Tibial nerve (tissue), 4 donors: ENCODE results near the gene WDR27.
"Not testable (repeated sequence)": the region's sequence is repeated elsewhere in the genome, so short reads cannot be mapped to it uniquely, and the experiment has no call there.

Experiments
- EP300 ChIP-seq, 2 donors: sonication (generic); formaldehyde crosslinking; IDR thresholded peaks; one replicate each; pipeline ENCODE4 v1.6.1; 2017; ENCODE audit warnings: antibody characterized with exemption in 2 of 2, mild to moderate bottlenecking in 1 of 2
- POLR2A ChIP-seq, 2 donors: fragments of 450-650 bp; IDR thresholded peaks; one replicate each; pipeline ENCODE4 v1.6.1; 2017; ENCODE audit warnings: antibody characterized with exemption in 2 of 2, mild to moderate bottlenecking in 2 of 2, moderate library complexity in 2 of 2
- TF ChIP-seq, protein P1 (sequence below), 5 experiments: fragments of 200-600 bp in 3 of 5; fragments of 450-650 bp in 2 of 5; sonication (generic) in 3 of 5; IDR thresholded peaks; one replicate each; pipeline ENCODE4 v1.5.1; 2016 to 2019; ENCODE audit warnings: antibody characterized with exemption in 5 of 5, mild to moderate bottlenecking in 3 of 5, moderate library complexity in 2 of 5

DNA sequence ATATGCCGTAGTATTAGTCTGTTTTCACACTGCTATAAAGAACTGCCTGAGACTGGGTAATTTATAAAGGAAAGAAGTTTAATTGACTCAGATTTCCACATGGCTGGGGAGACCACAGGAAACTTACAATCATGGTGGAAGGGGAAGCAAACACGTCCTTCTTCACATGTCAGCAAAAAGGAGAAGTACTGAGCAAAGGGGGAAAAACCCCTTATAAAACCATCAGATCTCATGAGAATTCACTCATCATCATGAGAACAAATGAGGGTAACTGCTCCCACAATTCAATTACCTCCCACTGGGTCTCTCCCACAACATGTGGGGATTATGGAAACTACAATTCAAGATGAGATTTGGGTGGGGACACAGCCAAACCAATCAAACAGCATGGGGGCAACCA lies 235.6 kb downstream of the WDR27 start:
- TF ChIP-seq, protein P1, sequence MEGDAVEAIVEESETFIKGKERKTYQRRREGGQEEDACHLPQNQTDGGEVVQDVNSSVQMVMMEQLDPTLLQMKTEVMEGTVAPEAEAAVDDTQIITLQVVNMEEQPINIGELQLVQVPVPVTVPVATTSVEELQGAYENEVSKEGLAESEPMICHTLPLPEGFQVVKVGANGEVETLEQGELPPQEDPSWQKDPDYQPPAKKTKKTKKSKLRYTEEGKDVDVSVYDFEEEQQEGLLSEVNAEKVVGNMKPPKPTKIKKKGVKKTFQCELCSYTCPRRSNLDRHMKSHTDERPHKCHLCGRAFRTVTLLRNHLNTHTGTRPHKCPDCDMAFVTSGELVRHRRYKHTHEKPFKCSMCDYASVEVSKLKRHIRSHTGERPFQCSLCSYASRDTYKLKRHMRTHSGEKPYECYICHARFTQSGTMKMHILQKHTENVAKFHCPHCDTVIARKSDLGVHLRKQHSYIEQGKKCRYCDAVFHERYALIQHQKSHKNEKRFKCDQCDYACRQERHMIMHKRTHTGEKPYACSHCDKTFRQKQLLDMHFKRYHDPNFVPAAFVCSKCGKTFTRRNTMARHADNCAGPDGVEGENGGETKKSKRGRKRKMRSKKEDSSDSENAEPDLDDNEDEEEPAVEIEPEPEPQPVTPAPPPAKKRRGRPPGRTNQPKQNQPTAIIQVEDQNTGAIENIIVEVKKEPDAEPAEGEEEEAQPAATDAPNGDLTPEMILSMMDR (IDR thresholded peaks at IDR 0.05) = not testable (repeated sequence)
- TF ChIP-seq POLR2A, EP300 (IDR thresholded peaks at IDR 0.05): not testable (repeated sequence)
